ENCODE results near the gene CCL11.
"Not testable (repeated sequence)": the region's sequence is repeated elsewhere in the genome, so short reads cannot be mapped to it uniquely, and the experiment has no call there.

- TF ChIP-seq CTCF (IDR thresholded peaks at IDR 0.05); REST (IDR thresholded peaks at IDR 0.05; ENCODE audit: insufficient read depth in 1 of 2, low read depth in 2 of 2, low read length in 1 of 2); POLR2AphosphoS5 (IDR thresholded peaks at IDR 0.05; ENCODE audit: low read depth, low read length); TCF7L2 (IDR thresholded peaks at IDR 0.05; ENCODE audit: low read depth, low read length); SIN3A (IDR thresholded peaks at IDR 0.05; ENCODE audit: borderline replicate concordance, insufficient read depth, low read depth, low read length): not testable (repeated sequence)
Observed at GRCh38 chr17:34327580-34327979, 42.0 kb downstream of the CCL11 start.

Measured in Panc1 (cell line).